ENCODE measurements around the gene BUB1B. TPM values are rescaled to one million over a fixed set of nuclear protein-coding genes. Genes with fewer than 3 reads are reported as not detected.

Gene BUB1B
- polyA plus RNA-seq, 3 donors = 0.15 to 0.17 TPM; not detected in 1

- WGBS, 3 donors = 82 to 96% (median 87%) methylated on average over 11 of the region's 11 CpGs
- no peak overlapping the region for H3K27ac ChIP-seq (ENCODE audit: low read depth, low read length)
Measured at GRCh38 chr15:40233727-40234577, 73.1 kb downstream of the BUB1B start.

DNA sequence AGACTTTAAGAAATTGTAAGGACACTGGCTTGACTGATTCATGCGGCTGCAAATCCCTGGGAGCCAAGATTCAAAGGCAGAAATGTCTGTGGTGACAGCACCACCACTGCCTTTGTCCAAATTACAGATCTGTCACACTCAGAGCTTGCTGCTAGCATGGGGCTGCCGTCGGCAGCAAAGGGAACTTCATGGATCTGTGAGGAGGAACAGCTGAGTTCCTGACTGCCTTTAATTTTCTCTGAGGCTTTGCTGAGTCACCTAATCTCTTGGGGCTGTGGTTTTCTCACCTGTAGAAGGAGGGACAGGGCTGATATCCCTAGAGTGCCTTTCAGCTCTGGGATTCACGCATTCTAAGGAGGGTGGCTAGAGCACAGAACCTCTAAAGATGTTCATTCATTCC lies 73.9 kb downstream of the BUB1B start:
- H3K27ac ChIP-seq (ENCODE audit: low read depth, low read length) = no peak overlapping the region

GRCh38 chr15:40235201-40235885 lies 74.5 kb downstream of the BUB1B start:
- no peak overlapping the region for H3K27ac ChIP-seq (ENCODE audit: low read depth, low read length)
- WGBS, 3 donors = 59 to 88% (median 65%) methylated on average over 4 of the region's 4 CpGs

More for the DNA sequence above, 73.9 kb downstream of the BUB1B start:
- 60 to 87% (median 72%) methylated on average over 4 of the region's 4 CpGs for WGBS, 3 donors

GRCh38 chr15:40238532-40239403 lies 77.9 kb downstream of the BUB1B start, which contains the start of gene PAK6:
PAK6 (plus strand) TSS chr15:40239063; CDS start chr15:40264786, 25,723 bp downstream.
- WGBS, 3 donors = 7 to 9% (median 7%) methylated on average over 35 to 39 of the region's 39 CpGs
- H3K27ac ChIP-seq (ENCODE audit: low read depth, low read length) = no peak within 1 kb of the TSS

DNA sequence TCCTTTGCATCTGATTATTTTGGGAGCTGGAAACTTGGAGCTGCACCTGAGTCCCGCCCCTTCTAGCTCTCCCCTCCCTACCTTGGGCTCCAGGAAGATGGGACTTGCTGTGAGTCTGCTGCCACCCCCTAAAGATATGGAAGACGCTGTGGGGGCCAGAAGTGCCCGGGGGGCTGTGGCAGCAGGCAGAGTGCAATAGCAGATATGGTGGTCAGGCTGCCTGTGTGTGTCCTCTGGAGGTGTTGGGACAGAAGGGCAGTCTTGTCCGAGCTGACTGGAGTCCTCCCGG lies 78.5 kb downstream of the BUB1B start:
- H3K27ac ChIP-seq (ENCODE audit: low read depth, low read length) = no peak overlapping the region
- WGBS, 3 donors = 32 to 43% (median 33%) methylated on average over 5 of the region's 5 CpGs

DNA sequence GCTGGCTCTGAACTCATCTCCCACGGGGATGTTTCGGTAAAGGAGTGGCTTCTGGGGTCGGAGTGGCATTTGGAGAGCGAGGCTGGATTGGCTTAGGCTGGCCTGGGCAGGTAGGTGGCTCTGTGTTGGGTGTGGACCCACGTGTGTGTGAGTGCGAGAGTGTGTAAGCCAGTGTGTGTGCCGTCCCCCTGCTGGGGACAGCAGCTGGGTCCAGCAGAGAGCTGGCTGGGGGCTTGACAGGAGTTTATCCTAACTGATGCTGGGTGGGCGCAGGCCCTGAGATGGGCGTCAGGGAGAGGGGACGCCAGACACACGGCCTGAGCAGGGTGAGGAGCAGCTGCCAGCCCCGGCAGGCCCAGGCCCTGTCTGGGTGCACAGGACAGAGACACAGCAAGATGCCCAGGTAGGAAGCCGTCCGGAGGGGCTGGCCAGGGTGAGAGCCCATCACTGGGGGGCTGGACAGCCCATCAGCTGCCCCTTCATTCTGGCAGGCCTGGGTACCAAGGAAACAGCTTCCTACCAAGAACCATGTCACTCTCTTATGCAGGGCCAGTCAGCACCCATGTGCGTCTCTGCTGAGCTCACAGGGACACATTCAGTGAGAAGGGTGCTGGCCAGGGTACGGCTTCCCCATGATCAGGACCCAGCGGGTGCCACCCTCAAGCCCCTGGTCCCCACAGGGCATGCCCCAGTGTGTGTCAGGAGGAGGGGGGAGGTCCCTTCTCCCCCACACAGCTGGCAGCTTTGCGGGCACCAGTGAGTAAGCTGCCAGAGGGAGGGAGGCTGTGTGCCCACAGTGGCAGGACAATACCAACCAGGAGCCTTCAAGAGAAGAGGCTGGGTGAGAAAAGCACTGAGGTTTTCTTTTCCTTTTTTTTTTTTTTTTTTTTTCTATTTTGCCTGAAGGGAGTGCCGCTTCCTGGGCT lies 79.1 kb downstream of the BUB1B start:
- 83 to 91% (median 88%) methylated on average over 19 of the region's 19 CpGs for WGBS, 3 donors
- H3K27ac ChIP-seq (ENCODE audit: low read depth, low read length) = no peak overlapping the region

GRCh38 chr15:40240619-40241221 lies 79.9 kb downstream of the BUB1B start:
- no peak overlapping the region for H3K27ac ChIP-seq (ENCODE audit: low read depth, low read length)
- 91 to 93% (median 92%) methylated on average over 9 to 10 of the region's 10 CpGs for WGBS, 3 donors

GRCh38 chr15:40241269-40242212 lies 80.7 kb downstream of the BUB1B start:
- no peak overlapping the region for H3K27ac ChIP-seq (ENCODE audit: low read depth, low read length)
- 86 to 89% (median 87%) methylated on average over 14 of the region's 14 CpGs for WGBS, 3 donors

DNA sequence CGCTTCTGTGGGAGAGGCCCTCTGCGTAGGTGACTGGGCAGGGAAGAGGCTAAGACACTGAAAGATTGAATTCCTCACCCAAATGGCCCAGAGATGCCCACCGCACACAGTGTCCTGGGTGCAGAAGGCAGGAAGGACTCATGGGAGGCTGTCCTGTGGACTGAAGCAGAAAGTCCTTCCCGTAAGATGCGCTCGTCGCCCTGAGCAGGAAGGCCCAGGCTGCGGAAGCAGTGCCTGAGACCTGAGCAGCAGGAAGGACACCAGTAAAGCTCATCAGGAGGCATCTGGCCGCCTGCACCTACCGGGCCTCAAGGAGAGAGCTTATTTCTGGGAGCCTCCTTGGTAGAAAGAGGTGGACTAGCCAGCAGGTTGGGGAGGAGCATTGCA lies 81.3 kb downstream of the BUB1B start:
- no peak overlapping the region for H3K27ac ChIP-seq (ENCODE audit: low read depth, low read length)

GRCh38 chr15:40242601-40243000 lies 81.7 kb downstream of the BUB1B start:
- 91 to 98% (median 98%) methylated on average over 5 of the region's 5 CpGs for WGBS, 3 donors
- no peak overlapping the region for H3K27ac ChIP-seq (ENCODE audit: low read depth, low read length)

More for the DNA sequence above, 81.3 kb downstream of the BUB1B start:
- 94 to 96% (median 95%) methylated on average over 10 of the region's 10 CpGs for WGBS, 3 donors

- H3K27ac ChIP-seq (ENCODE audit: low read depth, low read length) = no peak overlapping the region
- whole genome bisulfite sequencing, 3 donors = 74 to 86% (median 78%) methylated on average over 9 of the region's 9 CpGs
Measured at GRCh38 chr15:40243126-40243810, 82.4 kb downstream of the BUB1B start.

- H3K27ac ChIP-seq (ENCODE audit: low read depth, low read length) = no peak overlapping the region
- 68 to 77% (median 72%) methylated on average over 5 of the region's 5 CpGs for WGBS, 3 donors
Measured at GRCh38 chr15:40244961-40245523, 84.2 kb downstream of the BUB1B start.

DNA sequence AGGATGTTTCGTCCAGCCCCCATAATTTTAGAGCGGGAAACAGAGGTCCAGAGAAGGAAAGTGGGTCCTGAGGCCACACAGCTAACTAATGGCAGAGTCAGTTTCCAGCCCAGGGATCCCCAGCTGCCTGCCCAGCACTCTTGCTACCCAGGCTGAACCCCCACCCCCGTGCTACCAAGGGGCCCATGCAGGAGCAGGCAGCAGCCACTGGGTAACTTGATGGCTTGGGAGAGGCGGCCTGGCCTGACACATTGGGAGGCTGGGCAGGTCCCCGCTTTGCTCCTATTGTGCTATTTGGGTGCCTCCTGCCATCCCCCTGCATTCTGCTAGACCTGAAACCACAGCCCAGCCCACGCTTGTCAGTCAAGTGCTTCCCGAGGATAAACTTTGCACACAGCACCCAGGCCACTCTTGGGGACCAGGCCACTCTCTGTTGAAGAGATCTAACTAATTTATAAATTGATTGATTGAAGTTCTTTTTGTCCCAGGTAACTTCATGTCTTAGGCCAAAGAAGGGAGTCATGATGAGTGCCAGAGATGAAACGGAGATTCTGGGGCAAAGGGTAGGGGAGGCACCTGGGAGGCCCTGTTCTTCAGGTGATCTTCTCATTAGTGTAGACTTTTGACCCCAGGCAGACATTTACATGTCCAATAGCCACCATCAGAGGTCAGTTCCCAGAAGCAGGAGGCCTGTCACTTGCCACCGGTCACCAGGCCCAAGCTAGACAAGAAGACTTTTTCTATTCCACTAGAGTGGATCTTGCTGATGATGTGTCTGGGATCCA lies 85.0 kb downstream of the BUB1B start:
- 88 to 96% (median 90%) methylated on average over 9 of the region's 9 CpGs for WGBS, 3 donors

DNA sequence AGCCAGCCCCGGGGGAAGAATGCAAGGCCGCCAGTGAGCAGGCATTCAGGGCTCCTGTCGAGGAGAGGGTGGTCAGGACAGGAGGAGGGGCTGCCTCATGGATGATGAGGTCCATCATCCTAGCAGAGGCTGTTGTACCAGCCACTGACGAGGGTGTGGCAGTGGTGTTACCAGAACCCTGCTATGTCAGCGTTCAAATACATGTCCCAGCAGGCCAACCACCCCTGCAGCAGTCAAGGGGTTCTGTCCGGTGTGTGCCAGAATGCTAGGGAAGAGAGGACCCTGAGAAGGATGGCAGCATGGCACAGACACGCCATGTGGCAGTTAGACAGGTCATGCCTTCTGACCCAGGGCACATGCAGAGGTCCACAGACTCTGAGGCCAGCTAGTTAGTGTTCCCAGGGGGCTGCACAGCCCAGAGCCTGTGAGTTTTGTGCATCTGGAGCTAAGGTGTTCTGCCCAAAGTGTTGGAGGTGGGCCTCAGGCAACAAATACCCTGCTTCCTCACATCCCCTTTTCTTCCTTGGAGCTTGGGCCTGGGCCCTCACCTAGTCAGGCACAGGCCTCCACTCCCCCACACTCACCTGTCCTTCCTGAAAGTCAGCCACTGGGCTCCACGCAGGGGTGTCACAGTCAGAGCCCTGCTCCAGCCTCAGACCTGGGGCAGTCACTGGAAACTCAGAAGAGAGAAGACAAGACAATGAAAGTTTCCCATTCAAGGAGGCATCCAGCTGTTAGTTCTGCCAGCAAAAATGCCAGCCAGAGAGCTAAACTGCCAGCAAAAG lies 85.8 kb downstream of the BUB1B start:
- 91 to 96% (median 93%) methylated on average over 8 of the region's 8 CpGs for WGBS, 3 donors
- no peak overlapping the region for H3K27ac ChIP-seq (ENCODE audit: low read depth, low read length)

More for the DNA sequence above, 85.0 kb downstream of the BUB1B start:
- H3K27ac ChIP-seq (ENCODE audit: low read depth, low read length) = no peak overlapping the region

Data from adipose tissue (tissue), 3 donors.